HEK293 (cell line): Measurements from ENCODE around the gene RIN1.
A peak's percentile ranks its signal among the peaks of the same experiment; 100 is the strongest.

Experiments
- BCL11A ChIP-seq: fragments of 450-650 bp; formaldehyde crosslinking; IDR thresholded peaks from 2 replicates; pipeline ENCODE4 v1.5.1; 2016; ENCODE audit warnings: low read depth, missing biosample characterization, missing genetic modification characterization
- BCL11B ChIP-seq: fragments of 450-650 bp; formaldehyde crosslinking; IDR thresholded peaks from 2 replicates; pipeline ENCODE4 v1.5.1; 2016; ENCODE audit warnings: low read depth, missing biosample characterization, missing genetic modification characterization
- CTCF ChIP-seq: fragments of 450-650 bp; formaldehyde crosslinking; IDR thresholded peaks from 2 replicates; pipeline ENCODE4 v1.5.1; 2016; ENCODE audit warnings: missing biosample characterization, missing genetic modification characterization
- INSM2 ChIP-seq: fragments of 450-650 bp; formaldehyde crosslinking; IDR thresholded peaks from 2 replicates; pipeline ENCODE4 v1.5.1; 2016; ENCODE audit warnings: missing biosample characterization, missing genetic modification characterization
- MEIS1 ChIP-seq: sonication (generic); formaldehyde crosslinking; IDR thresholded peaks from 2 replicates; pipeline ENCODE4 v1.8.1; 2022; ENCODE audit warnings: missing genetic modification reagents, mild to moderate bottlenecking, borderline replicate concordance
- OVOL3 ChIP-seq: fragments of 450-650 bp; formaldehyde crosslinking; IDR thresholded peaks from 2 replicates; pipeline ENCODE4 v1.5.1; 2016; ENCODE audit warnings: missing biosample characterization, missing genetic modification characterization
- RBAK ChIP-seq: fragments of 450-650 bp; formaldehyde crosslinking; IDR thresholded peaks from 2 replicates; pipeline ENCODE4 v1.5.1; 2016; ENCODE audit warnings: missing biosample characterization, missing genetic modification characterization
- REPIN1 ChIP-seq: fragments of 450-650 bp; formaldehyde crosslinking; IDR thresholded peaks from 2 replicates; pipeline ENCODE4 v1.5.1; 2017; ENCODE audit warnings: missing biosample characterization, missing genetic modification characterization, low read depth
- SETDB1 ChIP-seq: IDR thresholded peaks from one replicate; pipeline ENCODE4 v1.6.1; 2017; ENCODE audit warnings: mild to moderate bottlenecking, low read length, moderate library complexity, mixed read lengths; ENCODE audit not compliant: insufficient read length
- YY2 ChIP-seq: fragments of 450-650 bp; formaldehyde crosslinking; IDR thresholded peaks from 2 replicates; pipeline ENCODE4 v1.5.1; 2016; ENCODE audit warnings: missing biosample characterization, missing genetic modification characterization
- ZBTB10 ChIP-seq: fragments of 450-650 bp; formaldehyde crosslinking; IDR thresholded peaks from 2 replicates; pipeline ENCODE4 v1.5.1; 2016; ENCODE audit warnings: missing biosample characterization, missing genetic modification characterization
- ZBTB17 ChIP-seq: fragments of 450-650 bp; formaldehyde crosslinking; IDR thresholded peaks from 2 replicates; pipeline ENCODE4 v1.5.1; 2016; ENCODE audit warnings: missing biosample characterization, missing genetic modification characterization
- ZBTB49 ChIP-seq: fragments of 450-650 bp; formaldehyde crosslinking; IDR thresholded peaks from 2 replicates; pipeline ENCODE4 v1.5.1; 2016; ENCODE audit warnings: missing biosample characterization, missing genetic modification characterization, low read depth
- ZFHX2 ChIP-seq: fragments of 450-650 bp; formaldehyde crosslinking; conservative IDR thresholded peaks from 2 replicates; pipeline ENCODE4 v1.5.1; 2016; ENCODE audit warnings: missing biosample characterization, missing genetic modification characterization
- ZNF155 ChIP-seq: fragments of 450-650 bp; formaldehyde crosslinking; IDR thresholded peaks from 2 replicates; pipeline ENCODE4 v1.5.1; 2016; ENCODE audit warnings: missing biosample characterization, missing genetic modification characterization
- ZNF157 ChIP-seq: fragments of 450-650 bp; formaldehyde crosslinking; IDR thresholded peaks from 2 replicates; pipeline ENCODE4 v1.5.1; 2016; ENCODE audit warnings: missing biosample characterization, missing genetic modification characterization
- ZNF202 ChIP-seq: fragments of 450-650 bp; formaldehyde crosslinking; IDR thresholded peaks from 2 replicates; pipeline ENCODE4 v1.5.1; 2016; ENCODE audit warnings: missing biosample characterization, missing genetic modification characterization, borderline replicate concordance
- ZNF23 ChIP-seq: fragments of 450-650 bp; formaldehyde crosslinking; IDR thresholded peaks from 2 replicates; pipeline ENCODE4 v1.5.1; 2016; ENCODE audit warnings: missing biosample characterization, missing genetic modification characterization, borderline replicate concordance
- ZNF239 ChIP-seq: fragments of 450-650 bp; formaldehyde crosslinking; IDR thresholded peaks from 2 replicates; pipeline ENCODE4 v1.5.1; 2016; ENCODE audit warnings: missing biosample characterization, missing genetic modification characterization
- ZNF248 ChIP-seq: fragments of 450-650 bp; formaldehyde crosslinking; IDR thresholded peaks from 2 replicates; pipeline ENCODE4 v1.5.1; 2017; ENCODE audit warnings: missing biosample characterization, missing genetic modification characterization
- ZNF280C ChIP-seq: fragments of 450-650 bp; formaldehyde crosslinking; IDR thresholded peaks from 2 replicates; pipeline ENCODE4 v1.5.1; 2016; ENCODE audit warnings: missing biosample characterization, missing genetic modification characterization
- ZNF354C ChIP-seq: fragments of 450-650 bp; formaldehyde crosslinking; IDR thresholded peaks from 2 replicates; pipeline ENCODE4 v1.5.1; 2016; ENCODE audit warnings: missing biosample characterization, missing genetic modification characterization, low read depth, borderline replicate concordance
- ZNF37A ChIP-seq: fragments of 450-650 bp; IDR thresholded peaks from 2 replicates; pipeline ENCODE4 v1.5.1; 2018; ENCODE audit warnings: missing biosample characterization, missing genetic modification characterization
- ZNF473 ChIP-seq: fragments of 450-650 bp; formaldehyde crosslinking; IDR thresholded peaks from 2 replicates; pipeline ENCODE4 v1.5.1; 2017; ENCODE audit warnings: missing biosample characterization, missing genetic modification characterization
- ZNF501 ChIP-seq: fragments of 450-650 bp; formaldehyde crosslinking; IDR thresholded peaks from 2 replicates; pipeline ENCODE4 v1.5.1; 2016; ENCODE audit warnings: missing biosample characterization, missing genetic modification characterization
- ZNF521 ChIP-seq: fragments of 450-650 bp; formaldehyde crosslinking; IDR thresholded peaks from 2 replicates; pipeline ENCODE4 v1.5.1; 2017; ENCODE audit warnings: missing biosample characterization, mild to moderate bottlenecking, missing genetic modification characterization
- ZNF529 ChIP-seq: fragments of 450-650 bp; formaldehyde crosslinking; IDR thresholded peaks from 2 replicates; pipeline ENCODE4 v1.5.1; 2017; ENCODE audit warnings: missing genetic modification characterization, missing biosample characterization; ENCODE audit not compliant: insufficient replicate concordance
- ZNF707 ChIP-seq: fragments of 450-650 bp; formaldehyde crosslinking; IDR thresholded peaks from 2 replicates; pipeline ENCODE4 v1.5.1; 2016; ENCODE audit warnings: missing biosample characterization, missing genetic modification characterization
- ZNF777 ChIP-seq: fragments of 450-650 bp; formaldehyde crosslinking; IDR thresholded peaks from 2 replicates; pipeline ENCODE4 v1.5.1; 2017; ENCODE audit warnings: missing biosample characterization, missing genetic modification characterization, borderline replicate concordance
- ZNF843 ChIP-seq: fragments of 450-650 bp; formaldehyde crosslinking; IDR thresholded peaks from 2 replicates; pipeline ENCODE4 v1.5.1; 2016; ENCODE audit warnings: missing biosample characterization, missing genetic modification characterization

The RIN1 gene

GRCh38 chr11:66371627-66372415, 35.6 kb upstream of the RIN1 start, which contains the start of gene SLC29A2 (continued):
- TF ChIP-seq ZNF280C (no peak), INSM2 (tag by site-specific recombination) (no peak; the same call in 1 of the 2 replicates), ZNF37A (no peak), REPIN1 (no peak), ZFHX2 (tag by site-specific recombination) (no peak; the same call in 1 of the 2 replicates), YY2 (tag by site-specific recombination) (no peak), ZNF843 (tag by site-specific recombination) (0 out of 2 replicates have a peak, but pooled peaks have one; percentile 0), ZNF473 (no peak), ZNF501 (tag by site-specific recombination) (peak; percentile 10; the same call in 1 of the 2 replicates), ZNF529 (no peak), ZNF521 (tag by site-specific recombination) (no peak), ZNF155 (tag by site-specific recombination) (no peak), ZNF23 (no peak), MEIS1 (CRISPR knock-in tag) (no peak), BCL11A (tag by site-specific recombination) (no peak), BCL11B (0 out of 2 replicates have a peak, but pooled peaks have one; percentile 40), ZNF239 (tag by site-specific recombination) (no peak), OVOL3 (no peak), RBAK (tag by site-specific recombination) (no peak), ZNF248 (tag by site-specific recombination) (no peak), ZBTB49 (no peak), ZNF202 (tag by site-specific recombination) (no peak), ZBTB17 (peak; percentile 28; the same call in 1 of the 2 replicates), ZNF354C (tag by site-specific recombination) (no peak), SETDB1 (no peak), ZNF777 (tag by site-specific recombination) (no peak), ZNF157 (tag by site-specific recombination) (no peak), CTCF (tag by site-specific recombination) (0 out of 2 replicates have a peak, but pooled peaks have one; percentile 24), ZNF707 (tag by site-specific recombination) (no peak), ZBTB10 (tag by site-specific recombination) (peak; percentile 90)
